Measurements from ENCODE around the gene RABGAP1L. TPM values are rescaled to one million over a fixed set of nuclear protein-coding genes. Genes with fewer than 3 reads are reported as not detected.

RABGAP1L gene
- total and polyA plus RNA-seq, 4 donors: 4.8 to 53.5 (median 18.8) TPM

DNA sequence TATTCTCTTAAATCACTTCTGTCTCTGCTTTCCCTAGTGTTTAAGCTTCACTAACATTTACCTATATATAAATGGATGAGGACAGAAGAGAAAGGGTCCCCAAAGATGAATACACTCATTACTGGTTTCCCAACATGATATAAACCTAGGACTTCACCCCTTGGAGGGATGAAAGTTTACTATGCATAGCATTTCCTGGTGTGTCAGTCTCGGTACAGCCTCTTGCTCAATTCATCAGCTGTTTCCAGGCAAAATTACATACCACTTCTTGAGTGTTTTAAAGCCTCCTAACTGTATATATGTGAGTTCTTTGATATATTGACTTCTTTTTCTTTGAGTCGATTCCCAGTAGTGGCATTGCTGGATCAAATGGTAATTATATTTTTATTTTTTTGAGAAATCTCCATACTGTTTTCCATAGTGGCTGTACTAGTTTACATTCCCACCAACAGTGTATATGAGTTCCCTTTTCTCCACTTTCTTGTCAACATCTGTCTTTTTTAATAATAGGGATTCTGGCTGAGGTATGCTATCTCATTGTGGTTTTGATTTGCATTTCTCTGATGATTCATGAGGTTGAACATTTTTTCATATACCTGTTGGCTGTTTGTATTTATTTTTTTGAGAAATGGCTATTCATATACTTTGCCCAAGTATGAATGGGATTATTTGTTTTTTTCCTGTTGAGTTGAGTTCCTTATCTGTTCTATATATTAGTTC lies 581.1 kb downstream of the RABGAP1L start:
- H3K4me1 ChIP-seq (ENCODE audit: control insufficient read depth in 4 of 4, insufficient read depth in 4 of 4, low read length in 3 of 4): peaks cover 0 to 3% (median 0%) of the 10 kb centered on the region in 4 donors
- no peak overlapping the region for H3K27ac ChIP-seq (ENCODE audit: low read depth in 1 of 2, low read length in 2 of 2)
- H3K27me3 ChIP-seq (ENCODE audit: control insufficient read depth in 4 of 4, insufficient read depth in 4 of 4, low read length in 3 of 4): no peaks in the 10 kb centered on the region
- WGBS: 51% methylated on average over 2 of the region's 2 CpGs
- no peak overlapping the region for H3K9ac ChIP-seq (ENCODE audit: low read depth in 1 of 2, low read length in 2 of 2)
- H3K4me3 ChIP-seq (ENCODE audit: low read depth in 1 of 3, low read length in 3 of 3): no peak overlapping the region
- H3K9me3 ChIP-seq (ENCODE audit: control insufficient read depth in 4 of 4, low read length in 3 of 4): no peaks in the 10 kb centered on the region
- TF ChIP-seq, protein P1, sequence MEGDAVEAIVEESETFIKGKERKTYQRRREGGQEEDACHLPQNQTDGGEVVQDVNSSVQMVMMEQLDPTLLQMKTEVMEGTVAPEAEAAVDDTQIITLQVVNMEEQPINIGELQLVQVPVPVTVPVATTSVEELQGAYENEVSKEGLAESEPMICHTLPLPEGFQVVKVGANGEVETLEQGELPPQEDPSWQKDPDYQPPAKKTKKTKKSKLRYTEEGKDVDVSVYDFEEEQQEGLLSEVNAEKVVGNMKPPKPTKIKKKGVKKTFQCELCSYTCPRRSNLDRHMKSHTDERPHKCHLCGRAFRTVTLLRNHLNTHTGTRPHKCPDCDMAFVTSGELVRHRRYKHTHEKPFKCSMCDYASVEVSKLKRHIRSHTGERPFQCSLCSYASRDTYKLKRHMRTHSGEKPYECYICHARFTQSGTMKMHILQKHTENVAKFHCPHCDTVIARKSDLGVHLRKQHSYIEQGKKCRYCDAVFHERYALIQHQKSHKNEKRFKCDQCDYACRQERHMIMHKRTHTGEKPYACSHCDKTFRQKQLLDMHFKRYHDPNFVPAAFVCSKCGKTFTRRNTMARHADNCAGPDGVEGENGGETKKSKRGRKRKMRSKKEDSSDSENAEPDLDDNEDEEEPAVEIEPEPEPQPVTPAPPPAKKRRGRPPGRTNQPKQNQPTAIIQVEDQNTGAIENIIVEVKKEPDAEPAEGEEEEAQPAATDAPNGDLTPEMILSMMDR (IDR thresholded peaks at IDR 0.05; ENCODE audit: low read depth, low read length, missing input control): no peak
- peak; percentile 26 to 50 for TF ChIP-seq HNF4A (conservative IDR thresholded peaks at IDR 0.05)
- H3K36me3 ChIP-seq (ENCODE audit: control insufficient read depth in 4 of 4, insufficient read depth in 3 of 4, low read depth in 1 of 4, low read length in 3 of 4): no peaks in the 10 kb centered on the region
- DNase-seq (ENCODE audit: low spot score): no peak

GRCh38 chr1:174742805-174743653 lies 583.7 kb downstream of the RABGAP1L start:
- H3K9me3 ChIP-seq (ENCODE audit: control insufficient read depth in 4 of 4, low read length in 3 of 4): no peaks in the 10 kb centered on the region
- 42% methylated on average over 3 of the region's 3 CpGs for WGBS
- TF ChIP-seq, protein P1 (IDR thresholded peaks at IDR 0.05; ENCODE audit: low read depth, low read length, missing input control): no peak
- TF ChIP-seq YY1 (IDR thresholded peaks at IDR 0.05): no peak
- TF ChIP-seq FOXA1 (IDR thresholded peaks at IDR 0.05): no peak
- TF ChIP-seq EGR1 (IDR thresholded peaks at IDR 0.05; ENCODE audit: low read depth in 2 of 2): no peak
- TF ChIP-seq ATF3 (IDR thresholded peaks at IDR 0.05): no peak
- TF ChIP-seq, protein P2, sequence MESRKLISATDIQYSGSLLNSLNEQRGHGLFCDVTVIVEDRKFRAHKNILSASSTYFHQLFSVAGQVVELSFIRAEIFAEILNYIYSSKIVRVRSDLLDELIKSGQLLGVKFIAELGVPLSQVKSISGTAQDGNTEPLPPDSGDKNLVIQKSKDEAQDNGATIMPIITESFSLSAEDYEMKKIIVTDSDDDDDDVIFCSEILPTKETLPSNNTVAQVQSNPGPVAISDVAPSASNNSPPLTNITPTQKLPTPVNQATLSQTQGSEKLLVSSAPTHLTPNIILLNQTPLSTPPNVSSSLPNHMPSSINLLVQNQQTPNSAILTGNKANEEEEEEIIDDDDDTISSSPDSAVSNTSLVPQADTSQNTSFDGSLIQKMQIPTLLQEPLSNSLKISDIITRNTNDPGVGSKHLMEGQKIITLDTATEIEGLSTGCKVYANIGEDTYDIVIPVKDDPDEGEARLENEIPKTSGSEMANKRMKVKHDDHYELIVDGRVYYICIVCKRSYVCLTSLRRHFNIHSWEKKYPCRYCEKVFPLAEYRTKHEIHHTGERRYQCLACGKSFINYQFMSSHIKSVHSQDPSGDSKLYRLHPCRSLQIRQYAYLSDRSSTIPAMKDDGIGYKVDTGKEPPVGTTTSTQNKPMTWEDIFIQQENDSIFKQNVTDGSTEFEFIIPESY (IDR thresholded peaks at IDR 0.05): no peak
- no peak for TF ChIP-seq GABPA (IDR thresholded peaks at IDR 0.05 in 1 of 2, conservative IDR thresholded peaks at IDR 0.05 in 1 of 2)
- TF ChIP-seq HNF4A (conservative IDR thresholded peaks at IDR 0.05): no peak
- no peak for TF ChIP-seq FOXA2 (IDR thresholded peaks at IDR 0.05)
- TF ChIP-seq RAD21 (IDR thresholded peaks at IDR 0.05): no peak
- TF ChIP-seq, protein P3, sequence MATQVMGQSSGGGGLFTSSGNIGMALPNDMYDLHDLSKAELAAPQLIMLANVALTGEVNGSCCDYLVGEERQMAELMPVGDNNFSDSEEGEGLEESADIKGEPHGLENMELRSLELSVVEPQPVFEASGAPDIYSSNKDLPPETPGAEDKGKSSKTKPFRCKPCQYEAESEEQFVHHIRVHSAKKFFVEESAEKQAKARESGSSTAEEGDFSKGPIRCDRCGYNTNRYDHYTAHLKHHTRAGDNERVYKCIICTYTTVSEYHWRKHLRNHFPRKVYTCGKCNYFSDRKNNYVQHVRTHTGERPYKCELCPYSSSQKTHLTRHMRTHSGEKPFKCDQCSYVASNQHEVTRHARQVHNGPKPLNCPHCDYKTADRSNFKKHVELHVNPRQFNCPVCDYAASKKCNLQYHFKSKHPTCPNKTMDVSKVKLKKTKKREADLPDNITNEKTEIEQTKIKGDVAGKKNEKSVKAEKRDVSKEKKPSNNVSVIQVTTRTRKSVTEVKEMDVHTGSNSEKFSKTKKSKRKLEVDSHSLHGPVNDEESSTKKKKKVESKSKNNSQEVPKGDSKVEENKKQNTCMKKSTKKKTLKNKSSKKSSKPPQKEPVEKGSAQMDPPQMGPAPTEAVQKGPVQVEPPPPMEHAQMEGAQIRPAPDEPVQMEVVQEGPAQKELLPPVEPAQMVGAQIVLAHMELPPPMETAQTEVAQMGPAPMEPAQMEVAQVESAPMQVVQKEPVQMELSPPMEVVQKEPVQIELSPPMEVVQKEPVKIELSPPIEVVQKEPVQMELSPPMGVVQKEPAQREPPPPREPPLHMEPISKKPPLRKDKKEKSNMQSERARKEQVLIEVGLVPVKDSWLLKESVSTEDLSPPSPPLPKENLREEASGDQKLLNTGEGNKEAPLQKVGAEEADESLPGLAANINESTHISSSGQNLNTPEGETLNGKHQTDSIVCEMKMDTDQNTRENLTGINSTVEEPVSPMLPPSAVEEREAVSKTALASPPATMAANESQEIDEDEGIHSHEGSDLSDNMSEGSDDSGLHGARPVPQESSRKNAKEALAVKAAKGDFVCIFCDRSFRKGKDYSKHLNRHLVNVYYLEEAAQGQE (IDR thresholded peaks at IDR 0.05): no peak
- no peak for TF ChIP-seq HNF4G (IDR thresholded peaks at IDR 0.05)
- no peak for TF ChIP-seq TAF1 (conservative IDR thresholded peaks at IDR 0.05)
- TF ChIP-seq, protein P4, sequence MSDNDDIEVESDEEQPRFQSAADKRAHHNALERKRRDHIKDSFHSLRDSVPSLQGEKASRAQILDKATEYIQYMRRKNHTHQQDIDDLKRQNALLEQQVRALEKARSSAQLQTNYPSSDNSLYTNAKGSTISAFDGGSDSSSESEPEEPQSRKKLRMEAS (IDR thresholded peaks at IDR 0.05): no peak
- no peak for TF ChIP-seq NR2F2 (IDR thresholded peaks at IDR 0.05)
- no peak for TF ChIP-seq SP1 (IDR thresholded peaks at IDR 0.05)
- no peak for TF ChIP-seq RXRA (IDR thresholded peaks at IDR 0.05)
- TF ChIP-seq JUND (IDR thresholded peaks at IDR 0.05): no peak
- H3K4me1 ChIP-seq (ENCODE audit: control insufficient read depth in 4 of 4, insufficient read depth in 4 of 4, low read length in 3 of 4): peaks cover 0 to 3% (median 0%) of the 10 kb centered on the region in 4 donors
- H3K9ac ChIP-seq (ENCODE audit: low read depth in 1 of 2, low read length in 2 of 2): no peak overlapping the region
- DNase-seq (ENCODE audit: low spot score): no peak
- no peak overlapping the region for H3K27ac ChIP-seq (ENCODE audit: low read depth in 1 of 2, low read length in 2 of 2)
- no peaks in the 10 kb centered on the region for H3K36me3 ChIP-seq (ENCODE audit: control insufficient read depth in 4 of 4, insufficient read depth in 3 of 4, low read depth in 1 of 4, low read length in 3 of 4)
- H3K27me3 ChIP-seq (ENCODE audit: control insufficient read depth in 4 of 4, insufficient read depth in 4 of 4, low read length in 3 of 4): no peaks in the 10 kb centered on the region
- no peak overlapping the region for H3K4me3 ChIP-seq (ENCODE audit: low read depth in 1 of 3, low read length in 3 of 3)

Measured in liver (tissue), 9 donors.